Neutrophil (primary cell): ENCODE results near the gene C2CD4C.
"Not testable (repeated sequence)": the region's sequence is repeated elsewhere in the genome, so short reads cannot be mapped to it uniquely, and the experiment has no call there.

Experiments used
- H3K27ac ChIP-seq: fragments of 200-600 bp; sonication (generic); 2 replicates; pipeline ENCODE4 v1.5.1; 2016; ENCODE audit warnings: mild to moderate bottlenecking, moderate library complexity
- H3K27me3 ChIP-seq: fragments of 200-600 bp; sonication (generic); 2 replicates; pipeline ENCODE4 v1.6.0; 2016; ENCODE audit warnings: mild to moderate bottlenecking
- H3K36me3 ChIP-seq: fragments of 200-600 bp; sonication (generic); 2 replicates; pipeline ENCODE4 v1.5.1; 2017
- H3K4me1 ChIP-seq, 2 experiments: fragments of 200-600 bp in 1 of 2; sonication (generic) in 1 of 2; 1 replicate in 1 of 2; 2 replicates in 1 of 2; pipeline versions ENCODE4 v1.5.1 to v1.6.1; 2013 to 2016; ENCODE audit warnings: low read depth in 1 of 2, low read length in 1 of 2, mild to moderate bottlenecking in 1 of 2, moderate library complexity in 1 of 2; ENCODE audit not compliant: control insufficient read depth in 1 of 2, insufficient read depth in 1 of 2
- H3K4me3 ChIP-seq, 2 experiments: fragments of 200-600 bp in 1 of 2; sonication (generic) in 1 of 2; 1 replicate in 1 of 2; 2 replicates in 1 of 2; pipeline ENCODE4 v1.5.1; 2013 to 2016; ENCODE audit warnings: low read depth in 1 of 2, low read length in 1 of 2, mild to moderate bottlenecking in 1 of 2, moderate library complexity in 1 of 2
- H3K9me3 ChIP-seq: fragments of 200-600 bp; sonication (generic); 2 replicates; pipeline ENCODE4 v1.5.1; 2016
- TF ChIP-seq, protein P1 (sequence below): fragments of 200-600 bp; sonication (generic); IDR thresholded peaks from 2 replicates; pipeline ENCODE4 v1.5.1; 2016; ENCODE audit warnings: antibody characterized with exemption

C2CD4C gene

DNA sequence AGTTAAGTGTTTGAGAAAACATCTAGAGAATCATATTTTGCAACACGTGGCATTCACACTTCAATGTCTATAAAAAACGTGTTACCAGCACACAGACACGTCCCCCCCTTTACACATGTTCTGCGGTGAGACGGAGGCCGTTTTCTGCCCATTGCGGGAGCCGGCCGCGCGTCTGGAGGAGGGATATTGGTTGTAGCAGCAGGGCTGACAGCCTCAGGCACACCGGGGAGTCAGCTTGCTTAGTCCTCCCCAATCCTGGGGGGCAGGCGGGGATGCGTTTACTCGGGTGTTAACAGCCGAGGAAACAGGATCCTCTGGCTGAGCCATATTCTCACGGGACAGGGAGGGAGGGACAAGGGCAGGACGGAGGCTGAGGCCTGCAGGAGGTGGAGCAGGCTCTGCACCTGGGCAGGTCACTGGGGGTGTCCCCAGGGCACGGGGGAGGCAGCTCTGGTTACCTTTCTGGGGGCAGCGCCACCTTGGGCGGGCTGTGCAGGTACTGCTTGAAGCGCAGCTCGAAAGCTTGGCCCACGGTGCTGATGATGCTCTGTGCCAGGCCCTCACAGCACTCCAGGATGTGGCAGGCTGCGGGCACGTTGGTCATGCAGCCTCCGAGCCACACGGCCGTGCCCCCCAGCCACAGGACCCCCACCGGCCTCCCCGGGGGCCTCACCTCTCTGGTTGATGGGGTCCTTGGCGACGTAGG is 26.9 kb upstream of the C2CD4C start:
- Histone ChIP-seq H3K27me3 (peaks cover 9% of the 10 kb centered on the region), H3K4me3 (no peak overlapping the region), H3K27ac (no peak overlapping the region), H3K4me1 (no peaks in the 10 kb centered on the region), H3K9me3 (no peaks in the 10 kb centered on the region), H3K36me3 (no peaks in the 10 kb centered on the region)
- TF ChIP-seq, protein P1, sequence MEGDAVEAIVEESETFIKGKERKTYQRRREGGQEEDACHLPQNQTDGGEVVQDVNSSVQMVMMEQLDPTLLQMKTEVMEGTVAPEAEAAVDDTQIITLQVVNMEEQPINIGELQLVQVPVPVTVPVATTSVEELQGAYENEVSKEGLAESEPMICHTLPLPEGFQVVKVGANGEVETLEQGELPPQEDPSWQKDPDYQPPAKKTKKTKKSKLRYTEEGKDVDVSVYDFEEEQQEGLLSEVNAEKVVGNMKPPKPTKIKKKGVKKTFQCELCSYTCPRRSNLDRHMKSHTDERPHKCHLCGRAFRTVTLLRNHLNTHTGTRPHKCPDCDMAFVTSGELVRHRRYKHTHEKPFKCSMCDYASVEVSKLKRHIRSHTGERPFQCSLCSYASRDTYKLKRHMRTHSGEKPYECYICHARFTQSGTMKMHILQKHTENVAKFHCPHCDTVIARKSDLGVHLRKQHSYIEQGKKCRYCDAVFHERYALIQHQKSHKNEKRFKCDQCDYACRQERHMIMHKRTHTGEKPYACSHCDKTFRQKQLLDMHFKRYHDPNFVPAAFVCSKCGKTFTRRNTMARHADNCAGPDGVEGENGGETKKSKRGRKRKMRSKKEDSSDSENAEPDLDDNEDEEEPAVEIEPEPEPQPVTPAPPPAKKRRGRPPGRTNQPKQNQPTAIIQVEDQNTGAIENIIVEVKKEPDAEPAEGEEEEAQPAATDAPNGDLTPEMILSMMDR = no peak

DNA sequence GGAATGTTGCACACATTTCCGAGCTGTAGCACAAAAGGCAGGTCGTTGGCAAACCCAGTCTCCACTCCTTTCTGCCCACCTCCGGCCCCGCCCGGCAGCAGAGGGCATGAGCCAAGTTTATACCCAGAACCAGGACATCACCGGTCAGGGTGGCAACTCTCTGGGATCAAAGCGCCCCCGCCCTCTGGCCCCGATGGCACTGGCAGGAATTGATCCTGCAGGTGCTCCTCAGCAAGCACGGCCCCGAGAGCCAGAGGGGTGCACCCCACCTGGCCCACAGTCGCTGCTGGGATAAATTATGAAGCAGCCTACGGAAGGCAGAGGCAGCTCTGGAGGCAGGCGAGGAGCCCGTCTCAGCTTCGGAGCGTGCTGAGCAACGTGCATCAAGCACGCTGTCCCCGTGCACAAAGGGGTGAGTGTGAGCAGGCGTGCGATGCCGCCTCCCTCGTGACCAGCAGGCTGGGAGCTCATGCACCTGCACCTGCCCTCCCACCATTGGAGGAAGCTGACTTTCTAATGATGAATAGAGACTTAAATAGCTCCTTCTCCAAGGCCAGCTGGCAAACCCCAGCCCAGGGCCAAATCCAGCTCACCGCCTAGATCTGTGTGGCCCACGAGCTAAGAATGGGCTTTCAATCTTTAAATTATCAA is 26.2 kb upstream of the C2CD4C start:
- no peak overlapping the region for H3K4me3 ChIP-seq
- no peaks in the 10 kb centered on the region for H3K9me3 ChIP-seq
- no peaks in the 10 kb centered on the region for H3K36me3 ChIP-seq
- no peak overlapping the region for H3K27ac ChIP-seq
- H3K4me1 ChIP-seq = no peaks in the 10 kb centered on the region
- peaks cover 2% of the 10 kb centered on the region for H3K27me3 ChIP-seq
- TF ChIP-seq, protein P1 = no peak

DNA sequence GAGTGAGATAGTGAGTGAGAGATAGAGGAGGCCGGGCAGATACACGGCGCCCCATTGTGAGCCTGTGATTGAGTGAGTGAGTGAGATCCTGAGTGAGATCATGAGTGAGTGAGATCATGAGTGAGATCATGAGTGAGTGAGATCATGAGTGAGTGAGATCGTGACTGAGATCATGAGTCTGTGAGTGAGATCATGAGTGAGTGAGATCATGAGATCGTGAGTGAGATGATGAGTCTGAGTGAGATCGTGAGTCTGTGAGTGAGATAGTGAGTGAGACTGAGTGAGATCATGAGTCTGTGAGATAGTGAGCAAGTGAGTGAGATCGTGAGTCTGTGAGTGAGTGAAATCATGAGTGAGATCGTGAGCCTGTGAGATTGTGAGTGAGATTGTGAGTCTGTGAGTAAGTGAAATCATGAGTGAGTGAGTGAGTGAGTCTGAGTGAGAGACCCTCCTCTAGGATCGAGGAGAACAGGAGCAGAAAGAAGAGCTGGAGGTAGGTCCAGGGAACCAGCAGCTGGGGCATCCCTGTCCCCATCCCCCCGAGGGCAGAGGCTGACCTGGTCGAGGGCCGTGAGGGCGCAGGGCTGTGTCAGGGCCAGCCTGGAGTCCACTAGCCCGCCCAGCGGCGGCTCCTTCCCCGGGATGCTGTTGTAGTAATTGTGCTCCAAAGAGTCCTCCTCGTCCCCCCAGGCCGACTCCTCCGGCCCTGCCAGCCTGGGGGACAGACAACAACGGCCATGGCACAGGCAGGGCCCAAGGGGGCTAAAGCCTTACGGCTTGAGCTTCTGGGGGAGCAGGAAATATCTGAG is 25.4 kb upstream of the C2CD4C start:
- H3K27ac ChIP-seq = no peak overlapping the region
- H3K4me3 ChIP-seq = no peak overlapping the region
- H3K36me3 ChIP-seq = no peaks in the 10 kb centered on the region
- H3K4me1 ChIP-seq = no peaks in the 10 kb centered on the region
- H3K9me3 ChIP-seq = no peaks in the 10 kb centered on the region
- H3K27me3 ChIP-seq = no peaks in the 10 kb centered on the region
- TF ChIP-seq, protein P1 = no peak

DNA sequence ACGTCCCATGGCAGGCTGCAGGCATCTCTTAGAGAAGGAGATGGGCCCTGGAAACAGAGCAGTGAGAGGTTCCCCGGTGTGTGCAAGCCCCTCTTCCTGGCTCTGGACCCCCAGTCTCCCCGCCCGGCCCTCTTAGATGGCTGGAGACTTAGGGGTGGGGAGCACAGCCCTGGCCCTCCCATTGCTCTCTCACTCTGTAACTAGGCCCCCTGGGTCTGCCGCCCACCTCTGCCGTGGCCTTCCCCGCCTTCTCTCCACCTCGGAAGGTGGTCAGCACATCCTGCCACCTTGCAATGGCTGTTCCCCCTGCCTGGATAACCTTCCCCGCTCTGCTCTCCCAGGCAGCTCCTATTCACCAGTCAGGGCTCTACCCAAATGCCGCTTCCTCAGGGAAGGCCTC is 21.8 kb upstream of the C2CD4C start:
- no peak overlapping the region for H3K27ac ChIP-seq
- TF ChIP-seq, protein P1 = no peak
- H3K36me3 ChIP-seq = no peaks in the 10 kb centered on the region
- H3K4me1 ChIP-seq = no peaks in the 10 kb centered on the region
- no peaks in the 10 kb centered on the region for H3K9me3 ChIP-seq
- H3K4me3 ChIP-seq = no peak overlapping the region
- no peaks in the 10 kb centered on the region for H3K27me3 ChIP-seq

DNA sequence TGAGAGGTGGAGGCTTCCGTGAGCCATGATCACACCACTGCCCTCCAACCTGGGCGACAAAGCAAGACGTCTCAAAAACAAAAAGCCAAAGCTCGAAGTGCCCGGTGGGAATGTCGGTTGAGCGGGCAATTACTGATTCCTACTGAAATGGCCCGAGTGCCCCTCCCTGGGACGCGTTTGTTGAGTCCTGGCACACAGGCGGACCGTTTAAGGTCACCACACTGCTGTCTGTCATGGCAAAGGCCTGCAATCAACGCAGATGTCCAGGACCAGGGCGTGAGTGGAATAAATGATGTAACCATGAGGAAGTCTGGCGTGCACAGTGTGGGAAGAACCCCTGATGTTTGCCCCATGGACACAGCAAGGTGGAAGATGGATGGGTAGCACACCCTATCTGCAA is 19.2 kb upstream of the C2CD4C start:
- H3K36me3 ChIP-seq = no peaks in the 10 kb centered on the region
- no peak overlapping the region for H3K4me3 ChIP-seq

DNA sequence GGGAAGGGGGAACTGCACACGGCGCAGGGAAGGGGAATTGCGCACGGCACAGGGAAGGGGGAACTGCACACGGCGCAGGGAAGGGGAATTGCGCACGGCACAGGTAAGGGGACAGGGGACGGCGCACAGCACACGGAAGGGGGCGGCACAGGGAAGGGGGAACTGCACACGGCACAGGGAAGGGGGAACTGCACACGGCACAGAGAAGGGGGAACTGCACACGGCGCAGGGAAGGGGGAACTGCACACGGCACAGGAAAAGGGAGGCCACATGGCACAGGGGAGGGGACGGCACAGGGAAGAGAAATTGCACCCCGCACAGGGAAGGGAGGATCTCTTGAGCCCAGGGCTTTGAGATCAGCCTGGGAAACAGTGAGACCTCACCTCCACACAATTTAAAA is 18.7 kb upstream of the C2CD4C start:
- H3K27ac ChIP-seq, H3K4me3 ChIP-seq, H3K36me3 ChIP-seq, H3K27me3 ChIP-seq, H3K9me3 ChIP-seq, H3K4me1 ChIP-seq: not testable (repeated sequence)

More for the DNA sequence above, 19.2 kb upstream of the C2CD4C start:
- TF ChIP-seq, protein P1 = no peak
- no peaks in the 10 kb centered on the region for H3K27me3 ChIP-seq
- no peaks in the 10 kb centered on the region for H3K4me1 ChIP-seq
- no peaks in the 10 kb centered on the region for H3K9me3 ChIP-seq
- no peak overlapping the region for H3K27ac ChIP-seq
